GM13976 (cell line): ENCODE data around the gene KRT6C.

ENCODE experiments used
- DNase-seq: peaks from one replicate; pipeline ENCODE4 v3.0.0; 2012; ENCODE audit warnings: low spot score
- in situ Hi-C: fragments of 300-500 bp; cut with MboI; formaldehyde crosslinking; loops from one replicate; pipeline ENCODE4 v1.12.0; 2022; ENCODE audit warnings: low sequenced_read_pairs, mixed read lengths, inconsistent platforms; ENCODE audit not compliant: unreplicated experiment
- TF ChIP-seq, protein P1 (sequence below): IDR thresholded peaks from 2 replicates; pipeline ENCODE4 v1.5.1; 2012; ENCODE audit warnings: borderline replicate concordance, mild to moderate bottlenecking; ENCODE audit not compliant: insufficient read depth; ENCODE audit errors: extremely low read depth, missing control alignments, control extremely low read depth

Gene KRT6C

GRCh38 chr12:52440821-52441319 is 32.7 kb downstream of the KRT6C start:
- TF ChIP-seq, protein P1, sequence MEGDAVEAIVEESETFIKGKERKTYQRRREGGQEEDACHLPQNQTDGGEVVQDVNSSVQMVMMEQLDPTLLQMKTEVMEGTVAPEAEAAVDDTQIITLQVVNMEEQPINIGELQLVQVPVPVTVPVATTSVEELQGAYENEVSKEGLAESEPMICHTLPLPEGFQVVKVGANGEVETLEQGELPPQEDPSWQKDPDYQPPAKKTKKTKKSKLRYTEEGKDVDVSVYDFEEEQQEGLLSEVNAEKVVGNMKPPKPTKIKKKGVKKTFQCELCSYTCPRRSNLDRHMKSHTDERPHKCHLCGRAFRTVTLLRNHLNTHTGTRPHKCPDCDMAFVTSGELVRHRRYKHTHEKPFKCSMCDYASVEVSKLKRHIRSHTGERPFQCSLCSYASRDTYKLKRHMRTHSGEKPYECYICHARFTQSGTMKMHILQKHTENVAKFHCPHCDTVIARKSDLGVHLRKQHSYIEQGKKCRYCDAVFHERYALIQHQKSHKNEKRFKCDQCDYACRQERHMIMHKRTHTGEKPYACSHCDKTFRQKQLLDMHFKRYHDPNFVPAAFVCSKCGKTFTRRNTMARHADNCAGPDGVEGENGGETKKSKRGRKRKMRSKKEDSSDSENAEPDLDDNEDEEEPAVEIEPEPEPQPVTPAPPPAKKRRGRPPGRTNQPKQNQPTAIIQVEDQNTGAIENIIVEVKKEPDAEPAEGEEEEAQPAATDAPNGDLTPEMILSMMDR: no peak
- in situ Hi-C loops: no loop called here
- no peak for DNase-seq

GRCh38 chr12:52439845-52440244 is 33.8 kb downstream of the KRT6C start:
- TF ChIP-seq, protein P1: no peak
- in situ Hi-C loops: no loop called here
- no peak for DNase-seq

- TF ChIP-seq, protein P1: no peak
Measured at GRCh38 chr12:52439420-52439819, 34.2 kb downstream of the KRT6C start.

GRCh38 chr12:52438305-52439301 is 35.0 kb downstream of the KRT6C start:
- TF ChIP-seq, protein P1: no peak
- DNase-seq: no peak
- in situ Hi-C loops: no loop called here

More at GRCh38 chr12:52439420-52439819, 34.2 kb downstream of the KRT6C start:
- DNase-seq: no peak
- in situ Hi-C loops: no loop called here

DNA sequence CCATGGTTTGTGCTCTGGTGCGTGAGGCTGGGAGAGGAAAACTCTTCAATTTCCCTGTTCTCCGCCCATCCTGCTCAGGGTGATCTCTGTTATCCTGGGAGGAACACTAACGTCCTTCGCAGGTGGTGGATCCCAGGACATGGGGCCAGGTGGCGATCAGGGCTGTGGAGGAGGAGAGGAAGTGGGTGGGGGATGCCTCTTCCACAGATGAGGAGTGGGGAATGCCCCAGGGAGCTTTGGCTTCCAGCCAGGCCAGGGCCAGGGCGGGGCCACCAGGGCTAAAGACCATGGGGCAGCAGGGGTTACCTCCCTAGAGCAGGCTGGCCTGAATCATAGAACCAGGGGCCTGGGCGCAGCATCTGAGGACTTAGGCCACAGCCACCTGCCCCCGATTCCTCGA is 36.1 kb downstream of the KRT6C start:
- TF ChIP-seq, protein P1: no peak
- in situ Hi-C loops: no loop called here

DNA sequence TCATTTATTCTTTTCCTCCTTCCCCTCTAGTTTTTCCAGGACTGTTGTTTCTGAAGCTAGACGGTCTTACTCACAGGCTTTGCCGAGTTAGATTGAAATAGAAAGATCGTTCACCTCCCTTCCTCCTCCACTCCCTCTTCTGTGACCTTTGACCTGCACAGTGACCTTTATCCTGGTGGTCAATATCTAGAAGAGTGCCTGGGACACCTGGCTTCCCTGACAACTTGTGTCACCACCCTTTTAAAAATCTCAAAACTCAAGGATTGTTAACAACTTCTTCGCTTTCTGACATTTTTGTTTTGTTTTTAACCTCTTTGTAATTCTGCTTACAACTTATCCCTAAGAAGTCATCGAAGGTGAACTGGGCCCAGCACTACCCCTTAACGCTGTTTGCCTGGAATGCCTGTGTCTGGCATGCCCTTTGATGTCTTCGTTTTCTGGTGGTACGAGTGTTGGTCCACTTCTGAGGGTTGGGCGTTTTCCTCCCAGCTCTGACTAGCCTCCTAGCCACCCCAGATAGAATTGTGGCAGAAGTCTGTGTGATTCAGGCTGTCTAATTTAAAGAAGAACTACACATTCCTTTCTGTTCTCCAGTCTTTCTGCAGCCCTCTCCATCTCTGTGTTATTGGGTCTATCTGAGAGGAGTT is 36.7 kb downstream of the KRT6C start:
- in situ Hi-C loops: no loop called here
- DNase-seq: no peak
- TF ChIP-seq, protein P1: no peak

More for the DNA sequence above, 36.1 kb downstream of the KRT6C start:
- no peak for DNase-seq
